Left lung (tissue), 10 donors: ENCODE data around the gene TOX4. TPM values are rescaled to one million over a fixed set of nuclear protein-coding genes. Genes with fewer than 3 reads are reported as not detected.
A peak's percentile ranks its signal among the peaks of the same experiment; 100 is the strongest.

Experiments
- ATAC-seq: fragments of 200-7000 bp; cut with Tn5 transposase; one replicate; pipeline ENCODE4 v1.9.1; 2020; ENCODE audit warnings: moderate library complexity
- DNase-seq, 4 donors: peaks; one replicate each; pipeline ENCODE4 v3.0.0-alpha.2; 2013 to 2020
- H3K27ac ChIP-seq, 2 donors: fragments of 200-600 bp; sonication (generic) in 1 of 2; one replicate each; pipeline versions ENCODE4 v1.5.0 to v1.8.0; 2020 to 2021
- H3K27me3 ChIP-seq, 2 donors: fragments of 200-600 bp; sonication (generic) in 1 of 2; one replicate each; pipeline versions ENCODE4 v1.5.0 to v1.8.0; 2020 to 2021
- H3K36me3 ChIP-seq, 2 donors: fragments of 200-600 bp; sonication (generic) in 1 of 2; one replicate each; pipeline versions ENCODE4 v1.5.0 to v1.8.0; 2020 to 2021
- H3K4me1 ChIP-seq, 2 donors: fragments of 200-600 bp; one replicate each; pipeline ENCODE4 v1.8.0; 2021
- H3K4me3 ChIP-seq, 2 donors: fragments of 200-600 bp; sonication (generic) in 1 of 2; one replicate each; pipeline versions ENCODE4 v1.5.0 to v1.8.0; 2020 to 2021; ENCODE audit warnings: mild to moderate bottlenecking in 1 of 2
- H3K9me3 ChIP-seq, 2 donors: fragments of 200-600 bp; sonication (generic) in 1 of 2; one replicate each; pipeline versions ENCODE4 v1.5.0 to v1.8.0; 2020 to 2021
- intact Hi-C, 2 donors: fragments of 100-400 bp; cut with DNase I; formaldehyde crosslinking; loops; one replicate each; pipeline versions ENCODE4 v1.11.2 to v1.14.2; 2022
- polyA plus RNA-seq, 6 donors: library from polyadenylated mRNA; unstranded; fragments of 120-200 nt; gene quantifications; one replicate each; pipeline ENCODE4 v1.2.1, GENCODE V29; 2013; ENCODE audit not compliant: insufficient read length in 6 of 6
- total RNA-seq, 2 donors: library from RNA; stranded (reverse); fragmentation: NEBNext Ultra II Directional; extraction: Animal tissue kit (Norgen Biotek cat#: 25700); gene quantifications; one replicate each; pipeline ENCODE4 v1.2.1, GENCODE V29; 2021
- TF ChIP-seq, protein P1 (sequence below), 2 donors: fragments of 200-600 bp; sonication (generic) in 1 of 2; IDR thresholded peaks; one replicate each; pipeline versions ENCODE4 v1.5.0 to v1.8.0; 2021; ENCODE audit warnings: antibody characterized with exemption in 2 of 2
- donor health status: DM: no; HTN: yes; CAD: no.
- donor health status: DM: no; HTN: no; CAD: no.

TOX4 gene
- total and polyA plus RNA-seq, 8 donors, result 56.3 to 69.1 (median 60.7) TPM

DNA sequence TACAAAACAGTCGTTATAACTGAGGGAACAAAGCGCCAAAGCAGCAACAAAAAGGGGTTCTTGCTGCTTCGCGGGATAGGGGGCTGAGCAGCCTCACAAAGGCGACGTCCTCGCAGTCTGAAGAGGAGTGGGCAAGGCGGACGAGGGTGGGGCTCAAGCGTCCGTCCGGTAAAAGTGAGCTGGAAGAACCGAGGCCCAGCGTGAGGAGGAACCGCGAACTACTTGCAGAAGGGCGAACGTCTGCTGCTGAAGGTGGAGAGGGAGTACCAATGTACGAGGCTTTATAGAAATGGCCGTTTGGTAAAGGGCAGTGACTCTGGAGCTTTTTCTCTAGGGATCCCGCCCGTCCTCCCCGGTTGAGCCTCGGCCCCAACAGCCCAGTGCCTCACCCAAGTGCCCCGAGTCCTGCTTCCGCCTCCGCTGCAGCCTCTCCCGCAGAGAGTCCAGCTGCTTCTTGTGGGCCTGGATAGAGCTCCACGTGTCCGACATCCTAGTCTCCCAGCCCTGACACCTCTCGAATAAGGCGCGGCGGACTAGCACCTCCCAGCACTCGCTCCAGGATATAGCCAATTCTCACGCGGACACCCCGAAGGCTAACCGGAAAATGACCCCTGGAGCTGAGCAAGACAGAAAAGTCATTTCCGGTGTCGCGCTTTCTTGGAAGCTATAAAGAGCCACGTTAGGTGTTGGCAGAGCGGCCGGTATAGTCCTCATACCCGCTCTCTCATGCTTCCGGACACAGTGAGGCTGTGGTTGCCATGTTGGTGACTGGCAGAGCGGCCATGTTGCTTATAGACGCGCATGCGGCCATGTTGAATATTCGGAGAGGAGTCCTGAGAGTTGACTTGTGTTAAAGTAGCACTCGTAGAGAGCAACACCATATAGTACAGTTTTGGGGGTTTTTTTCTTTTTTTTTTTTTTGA lies 34.0 kb downstream of the TOX4 start, which contains the start of gene METTL3:
Gene METTL3 (minus strand): TSS at position 606 of the 923 bp plus-strand sequence. CDS start 117 bp downstream, at position 489.
- TF ChIP-seq, protein P1, sequence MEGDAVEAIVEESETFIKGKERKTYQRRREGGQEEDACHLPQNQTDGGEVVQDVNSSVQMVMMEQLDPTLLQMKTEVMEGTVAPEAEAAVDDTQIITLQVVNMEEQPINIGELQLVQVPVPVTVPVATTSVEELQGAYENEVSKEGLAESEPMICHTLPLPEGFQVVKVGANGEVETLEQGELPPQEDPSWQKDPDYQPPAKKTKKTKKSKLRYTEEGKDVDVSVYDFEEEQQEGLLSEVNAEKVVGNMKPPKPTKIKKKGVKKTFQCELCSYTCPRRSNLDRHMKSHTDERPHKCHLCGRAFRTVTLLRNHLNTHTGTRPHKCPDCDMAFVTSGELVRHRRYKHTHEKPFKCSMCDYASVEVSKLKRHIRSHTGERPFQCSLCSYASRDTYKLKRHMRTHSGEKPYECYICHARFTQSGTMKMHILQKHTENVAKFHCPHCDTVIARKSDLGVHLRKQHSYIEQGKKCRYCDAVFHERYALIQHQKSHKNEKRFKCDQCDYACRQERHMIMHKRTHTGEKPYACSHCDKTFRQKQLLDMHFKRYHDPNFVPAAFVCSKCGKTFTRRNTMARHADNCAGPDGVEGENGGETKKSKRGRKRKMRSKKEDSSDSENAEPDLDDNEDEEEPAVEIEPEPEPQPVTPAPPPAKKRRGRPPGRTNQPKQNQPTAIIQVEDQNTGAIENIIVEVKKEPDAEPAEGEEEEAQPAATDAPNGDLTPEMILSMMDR (IDR thresholded peaks at IDR 0.05), result no peak
- ATAC-seq (peak; percentile 99), DNase-seq (peak; percentile 95 to 99 (median 98))
- Histone ChIP-seq H3K27me3 (no peaks in the 10 kb centered on the region), H3K36me3 (peaks cover 0 to 24% of the 10 kb centered on the region in 2 donors), H3K4me1 (peaks cover 10 to 31% of the 10 kb centered on the region in 2 donors), H3K27ac (peak within 1 kb of the TSS; percentile 85 to 88), H3K9me3 (no peaks in the 10 kb centered on the region), H3K4me3 (peak within 1 kb of the TSS; percentile 63 to 68)
- intact Hi-C loops, result no loop called here

DNA sequence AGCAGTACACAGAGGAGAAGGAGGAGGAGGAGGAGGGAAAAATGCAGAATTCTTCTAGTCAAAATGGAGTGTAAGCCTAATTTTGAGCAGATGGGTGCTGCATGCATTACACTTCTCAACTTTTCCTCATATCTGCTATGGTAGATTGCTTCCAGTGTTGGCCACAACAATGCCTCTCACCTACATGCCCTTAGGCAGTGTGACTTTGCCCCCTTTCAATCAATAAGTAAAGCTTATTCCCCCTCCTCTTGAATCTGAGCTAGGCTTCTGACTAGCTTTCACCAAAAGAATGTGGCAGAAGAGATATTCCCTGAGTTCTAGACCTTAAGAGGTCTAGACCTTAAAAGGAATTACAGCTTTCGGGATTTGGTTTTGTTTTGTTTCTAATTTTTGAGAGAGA lies 37.3 kb downstream of the TOX4 start:
- TF ChIP-seq, protein P1 (IDR thresholded peaks at IDR 0.05), result no peak
- intact Hi-C loops, result no loop called here

DNA sequence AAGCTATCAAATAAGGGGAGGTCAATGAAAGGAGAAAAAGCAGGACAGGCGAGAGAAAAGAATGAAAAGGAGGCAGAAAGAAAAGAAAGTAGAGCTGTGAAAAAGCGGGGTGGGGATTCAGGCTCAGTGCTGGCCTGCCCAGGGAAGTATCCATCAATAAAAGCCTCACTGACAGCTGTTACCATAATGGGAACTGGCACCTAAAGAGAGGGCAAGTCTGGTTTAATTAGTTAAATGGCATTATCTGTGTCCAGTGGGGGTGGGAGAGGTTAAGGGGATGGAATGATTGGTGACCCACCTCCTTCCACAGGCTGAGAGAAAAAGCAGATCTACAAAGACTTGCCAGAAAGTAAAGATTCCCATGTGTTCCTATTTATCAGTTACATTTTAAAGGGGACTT lies 41.7 kb downstream of the TOX4 start:
- intact Hi-C loops, result no loop called here
- no peaks in the 10 kb centered on the region for H3K4me1 ChIP-seq
- no peak overlapping the region for H3K4me3 ChIP-seq
- ATAC-seq, result no peak
- H3K9me3 ChIP-seq, result no peaks in the 10 kb centered on the region
- TF ChIP-seq, protein P1 (IDR thresholded peaks at IDR 0.05), result no peak
- no peaks in the 10 kb centered on the region for H3K27me3 ChIP-seq
- no peak for DNase-seq
- H3K27ac ChIP-seq, result no peak overlapping the region
- no peaks in the 10 kb centered on the region for H3K36me3 ChIP-seq

More for the DNA sequence above, 37.3 kb downstream of the TOX4 start:
- Histone ChIP-seq H3K4me1 (peaks cover 9 to 12% of the 10 kb centered on the region in 2 donors), H3K9me3 (no peaks in the 10 kb centered on the region), H3K36me3 (no peaks in the 10 kb centered on the region), H3K27ac (no peak overlapping the region), H3K27me3 (no peaks in the 10 kb centered on the region), H3K4me3 (no peak overlapping the region)
- ATAC-seq, result no peak
- DNase-seq, result no peak

DNA sequence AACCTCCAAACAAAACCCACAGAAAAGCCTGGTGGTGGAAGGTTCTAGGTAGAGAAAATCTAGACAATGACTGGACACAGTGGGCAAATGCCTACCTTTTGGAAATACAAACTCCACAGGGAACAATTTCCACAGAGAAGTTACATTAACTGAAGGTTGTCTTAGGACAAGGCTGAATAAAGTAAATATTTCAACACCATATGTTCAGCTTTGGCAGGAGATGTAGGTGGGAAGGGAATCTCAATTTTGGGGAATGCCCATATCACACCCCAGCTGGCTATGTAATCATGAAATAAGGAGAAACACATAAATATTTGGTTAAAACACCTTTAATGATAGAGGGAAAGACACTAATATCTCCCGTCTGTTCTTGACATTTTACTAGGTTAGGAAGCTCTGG lies 43.8 kb downstream of the TOX4 start:
- intact Hi-C loops, result no loop called here
- Histone ChIP-seq H3K27ac (no peak overlapping the region), H3K4me3 (no peak overlapping the region), H3K9me3 (no peaks in the 10 kb centered on the region), H3K27me3 (peaks cover 0 to under 1% of the 10 kb centered on the region in 2 donors), H3K4me1 (peaks cover 0 to 6% of the 10 kb centered on the region in 2 donors), H3K36me3 (no peaks in the 10 kb centered on the region)
- no peak for DNase-seq
- ATAC-seq, result no peak
- TF ChIP-seq, protein P1 (IDR thresholded peaks at IDR 0.05), result no peak

DNA sequence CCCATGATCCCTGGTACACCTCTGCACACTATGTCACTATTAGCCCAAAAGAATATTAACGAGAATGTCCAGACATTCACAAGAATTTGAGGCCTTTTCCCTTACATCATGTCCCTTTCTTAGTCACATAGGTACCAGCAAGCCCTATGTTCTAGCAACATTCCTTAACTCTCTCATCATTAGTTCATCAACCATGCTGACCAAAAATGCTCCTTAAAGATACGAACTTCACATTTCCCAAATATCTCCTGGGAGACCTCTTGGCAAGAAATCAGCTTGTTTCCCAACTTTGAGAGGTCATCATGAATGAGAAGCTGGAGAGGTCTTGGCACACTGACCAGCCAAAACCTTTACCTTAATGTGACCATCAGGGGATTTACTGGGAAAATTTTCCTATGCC lies 44.5 kb downstream of the TOX4 start:
- H3K27me3 ChIP-seq, result peaks cover 0 to 8% of the 10 kb centered on the region in 2 donors
- intact Hi-C loops, result no loop called here
- H3K4me1 ChIP-seq, result peaks cover 0 to 8% of the 10 kb centered on the region in 2 donors
- TF ChIP-seq, protein P1 (IDR thresholded peaks at IDR 0.05), result no peak
- H3K36me3 ChIP-seq, result no peaks in the 10 kb centered on the region
- no peak overlapping the region for H3K27ac ChIP-seq
- ATAC-seq (peak; percentile 10), DNase-seq (no peak)
- no peaks in the 10 kb centered on the region for H3K9me3 ChIP-seq
- no peak overlapping the region for H3K4me3 ChIP-seq
